Stimulated activated memory B cell treated with anti-CD40 and anti-IgM and Interleukin-4, amounts not matched to agents 10 μg/mL and 1 μg/mL and 100 μg/mL, for 72 hours (primary cell): Measurements from ENCODE around the gene COBL.

Experiments used
- ATAC-seq: fragments of 150-1000 bp; cut with Tn5 transposase; 2 replicates; pipeline ENCODE4 v1.10.0; 2021
- H3K27ac Mint-ChIP-seq: one replicate; pipeline ENCODE4 v1.8.0; 2022; ENCODE audit warnings: mild to moderate bottlenecking, mixed read lengths
- H3K27me3 Mint-ChIP-seq: one replicate; pipeline ENCODE4 v1.8.0; 2022; ENCODE audit warnings: mixed read lengths
- H3K36me3 Mint-ChIP-seq: one replicate; pipeline ENCODE4 v1.8.0; 2022; ENCODE audit warnings: mixed read lengths
- H3K4me1 Mint-ChIP-seq: one replicate; pipeline ENCODE4 v1.8.0; 2022; ENCODE audit warnings: mixed read lengths
- H3K4me3 Mint-ChIP-seq: one replicate; pipeline ENCODE4 v1.8.0; 2022; ENCODE audit warnings: mild to moderate bottlenecking, moderate library complexity, mixed read lengths
- H3K9me3 Mint-ChIP-seq: one replicate; pipeline ENCODE4 v1.8.0; 2022; ENCODE audit warnings: mixed read lengths

Gene COBL

GRCh38 chr7:51230723-51231122 is 85.9 kb downstream of the COBL start:
- H3K27me3 Mint-ChIP-seq, result no peaks in the 10 kb centered on the region
- ATAC-seq, result no peak
- no peak overlapping the region for H3K4me3 Mint-ChIP-seq
- no peak overlapping the region for H3K27ac Mint-ChIP-seq
- H3K9me3 Mint-ChIP-seq, result no peaks in the 10 kb centered on the region
- H3K4me1 Mint-ChIP-seq, result no peaks in the 10 kb centered on the region
- no peaks in the 10 kb centered on the region for H3K36me3 Mint-ChIP-seq

GRCh38 chr7:51230324-51230625 is 86.3 kb downstream of the COBL start:
- Mint-ChIP-seq H3K4me1 (no peaks in the 10 kb centered on the region), H3K36me3 (no peaks in the 10 kb centered on the region), H3K27me3 (no peaks in the 10 kb centered on the region), H3K27ac (no peak overlapping the region), H3K9me3 (no peaks in the 10 kb centered on the region), H3K4me3 (no peak overlapping the region)
- ATAC-seq, result no peak

GRCh38 chr7:51229620-51230323 is 86.8 kb downstream of the COBL start:
- H3K9me3 Mint-ChIP-seq, result no peaks in the 10 kb centered on the region
- H3K27ac Mint-ChIP-seq, result no peak overlapping the region
- H3K36me3 Mint-ChIP-seq, result no peaks in the 10 kb centered on the region
- H3K4me3 Mint-ChIP-seq, result no peak overlapping the region
- H3K27me3 Mint-ChIP-seq, result no peaks in the 10 kb centered on the region
- H3K4me1 Mint-ChIP-seq, result no peaks in the 10 kb centered on the region
- ATAC-seq, result no peak

- no peak for ATAC-seq
- no peaks in the 10 kb centered on the region for H3K4me1 Mint-ChIP-seq
- H3K36me3 Mint-ChIP-seq, result no peaks in the 10 kb centered on the region
- H3K27me3 Mint-ChIP-seq, result no peaks in the 10 kb centered on the region
- no peak overlapping the region for H3K27ac Mint-ChIP-seq
- H3K9me3 Mint-ChIP-seq, result no peaks in the 10 kb centered on the region
- no peak overlapping the region for H3K4me3 Mint-ChIP-seq
Measured at GRCh38 chr7:51229106-51229537, 87.5 kb downstream of the COBL start.

GRCh38 chr7:51228386-51228958 is 88.1 kb downstream of the COBL start:
- Mint-ChIP-seq H3K4me3 (no peak overlapping the region), H3K4me1 (no peaks in the 10 kb centered on the region), H3K27me3 (no peaks in the 10 kb centered on the region), H3K36me3 (no peaks in the 10 kb centered on the region), H3K9me3 (no peaks in the 10 kb centered on the region), H3K27ac (no peak overlapping the region)
- ATAC-seq, result no peak

- H3K9me3 Mint-ChIP-seq, result no peaks in the 10 kb centered on the region
- H3K36me3 Mint-ChIP-seq, result no peaks in the 10 kb centered on the region
- H3K27me3 Mint-ChIP-seq, result no peaks in the 10 kb centered on the region
- H3K4me1 Mint-ChIP-seq, result no peaks in the 10 kb centered on the region
- no peak for ATAC-seq
- H3K27ac Mint-ChIP-seq, result no peak overlapping the region
- no peak overlapping the region for H3K4me3 Mint-ChIP-seq
Measured at GRCh38 chr7:51227861-51228260, 88.7 kb downstream of the COBL start.

- H3K4me1 Mint-ChIP-seq, result no peaks in the 10 kb centered on the region
- H3K27me3 Mint-ChIP-seq, result no peaks in the 10 kb centered on the region
- H3K4me3 Mint-ChIP-seq, result no peak overlapping the region
- no peak overlapping the region for H3K27ac Mint-ChIP-seq
- H3K36me3 Mint-ChIP-seq, result no peaks in the 10 kb centered on the region
- H3K9me3 Mint-ChIP-seq, result no peaks in the 10 kb centered on the region
- ATAC-seq, result no peak
Measured at GRCh38 chr7:51226916-51227535, 89.6 kb downstream of the COBL start.

- H3K27ac Mint-ChIP-seq, result no peak overlapping the region
- H3K9me3 Mint-ChIP-seq, result no peaks in the 10 kb centered on the region
- H3K27me3 Mint-ChIP-seq, result no peaks in the 10 kb centered on the region
Measured at GRCh38 chr7:51226063-51226755, 90.4 kb downstream of the COBL start.

GRCh38 chr7:51224811-51225595 is 91.6 kb downstream of the COBL start:
- ATAC-seq, result no peak
- Mint-ChIP-seq H3K9me3 (no peaks in the 10 kb centered on the region), H3K27me3 (no peaks in the 10 kb centered on the region), H3K36me3 (no peaks in the 10 kb centered on the region), H3K4me1 (no peaks in the 10 kb centered on the region), H3K4me3 (no peak overlapping the region), H3K27ac (no peak overlapping the region)

More at GRCh38 chr7:51226063-51226755, 90.4 kb downstream of the COBL start:
- no peaks in the 10 kb centered on the region for H3K36me3 Mint-ChIP-seq
- no peaks in the 10 kb centered on the region for H3K4me1 Mint-ChIP-seq
- ATAC-seq, result no peak
- H3K4me3 Mint-ChIP-seq, result no peak overlapping the region

- no peaks in the 10 kb centered on the region for H3K4me1 Mint-ChIP-seq
- H3K4me3 Mint-ChIP-seq, result no peak overlapping the region
- no peak for ATAC-seq
- H3K36me3 Mint-ChIP-seq, result no peaks in the 10 kb centered on the region
- H3K27ac Mint-ChIP-seq, result no peak overlapping the region
- no peaks in the 10 kb centered on the region for H3K9me3 Mint-ChIP-seq
- H3K27me3 Mint-ChIP-seq, result no peaks in the 10 kb centered on the region
Measured at GRCh38 chr7:51223505-51223904, 93.1 kb downstream of the COBL start.

GRCh38 chr7:51222916-51223315 is 93.7 kb downstream of the COBL start:
- Mint-ChIP-seq H3K4me3 (no peak overlapping the region), H3K4me1 (no peaks in the 10 kb centered on the region), H3K36me3 (no peaks in the 10 kb centered on the region), H3K27ac (no peak overlapping the region), H3K9me3 (no peaks in the 10 kb centered on the region), H3K27me3 (no peaks in the 10 kb centered on the region)
- ATAC-seq, result no peak

GRCh38 chr7:51220226-51220625 is 96.4 kb downstream of the COBL start:
- H3K27me3 Mint-ChIP-seq, result no peaks in the 10 kb centered on the region
- H3K9me3 Mint-ChIP-seq, result no peaks in the 10 kb centered on the region
- no peak overlapping the region for H3K4me3 Mint-ChIP-seq
- H3K36me3 Mint-ChIP-seq, result no peaks in the 10 kb centered on the region
- ATAC-seq, result no peak
- H3K4me1 Mint-ChIP-seq, result no peaks in the 10 kb centered on the region
- H3K27ac Mint-ChIP-seq, result no peak overlapping the region

- no peak for ATAC-seq
- no peaks in the 10 kb centered on the region for H3K36me3 Mint-ChIP-seq
- H3K27me3 Mint-ChIP-seq, result no peaks in the 10 kb centered on the region
- H3K27ac Mint-ChIP-seq, result no peak overlapping the region
- H3K4me1 Mint-ChIP-seq, result no peaks in the 10 kb centered on the region
- H3K4me3 Mint-ChIP-seq, result no peak overlapping the region
- H3K9me3 Mint-ChIP-seq, result no peaks in the 10 kb centered on the region
Measured at GRCh38 chr7:51219261-51219988, 97.2 kb downstream of the COBL start.

GRCh38 chr7:51217804-51218203 is 98.8 kb downstream of the COBL start:
- ATAC-seq, result no peak
- H3K9me3 Mint-ChIP-seq, result no peaks in the 10 kb centered on the region
- no peaks in the 10 kb centered on the region for H3K27me3 Mint-ChIP-seq
- H3K27ac Mint-ChIP-seq, result no peak overlapping the region
- H3K4me3 Mint-ChIP-seq, result no peak overlapping the region
- no peaks in the 10 kb centered on the region for H3K4me1 Mint-ChIP-seq
- H3K36me3 Mint-ChIP-seq, result no peaks in the 10 kb centered on the region

GRCh38 chr7:51214098-51214497 is 102.5 kb downstream of the COBL start:
- Mint-ChIP-seq H3K4me1 (no peaks in the 10 kb centered on the region), H3K9me3 (no peaks in the 10 kb centered on the region), H3K36me3 (no peaks in the 10 kb centered on the region), H3K27ac (no peak overlapping the region), H3K4me3 (no peak overlapping the region), H3K27me3 (no peaks in the 10 kb centered on the region)
- ATAC-seq, result no peak
